Endothelial cell of hepatic sinusoid (primary cell): Measurements from ENCODE around the gene LUZP4.
"Not testable (repeated sequence)": the region's sequence is repeated elsewhere in the genome, so short reads cannot be mapped to it uniquely, and the experiment has no call there.

Experiments
- in situ Hi-C: cut with HindIII; loops from 2 replicates; pipeline ENCODE4 v1.10.0; 2017; ENCODE audit warnings: low sequenced_read_pairs

Gene LUZP4

DNA sequence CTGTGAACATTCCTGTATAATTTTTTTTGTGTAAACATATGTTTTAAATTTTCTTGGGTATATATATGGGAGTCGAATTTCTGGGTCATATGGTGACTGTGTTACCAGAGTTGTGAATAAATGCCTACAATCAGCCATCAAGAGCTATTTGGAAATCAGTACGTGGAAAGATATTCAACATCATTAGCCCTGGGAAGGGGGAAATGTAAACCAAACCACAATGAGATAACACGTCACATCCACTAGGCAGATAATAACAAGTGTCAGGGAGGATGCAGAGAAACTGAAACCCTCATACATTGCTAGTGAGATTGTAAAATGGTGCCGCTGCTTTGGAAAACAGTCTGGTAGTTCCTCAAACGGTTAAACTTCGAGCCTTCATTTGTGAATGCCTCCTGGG, 43.9 kb downstream of the LUZP4 start:
- in situ Hi-C loops = loop anchor here (5.0 kb wide), 1 partner anchor 234 kb away; no protein-coding TSS in a partner anchor

- in situ Hi-C loops = no loop called here
Measured at GRCh38 chrX:115337491-115338144, 48.1 kb downstream of the LUZP4 start.

- in situ Hi-C loops = no loop called here
Measured at GRCh38 chrX:115339441-115340025, 50.0 kb downstream of the LUZP4 start.

- in situ Hi-C loops = no loop called here
Measured at GRCh38 chrX:115341421-115341820, 51.9 kb downstream of the LUZP4 start.

GRCh38 chrX:115344885-115345614, 55.5 kb downstream of the LUZP4 start:
- in situ Hi-C loops = no loop called here

- in situ Hi-C loops = no loop called here
Measured at GRCh38 chrX:115345615-115346014, 56.1 kb downstream of the LUZP4 start.

DNA sequence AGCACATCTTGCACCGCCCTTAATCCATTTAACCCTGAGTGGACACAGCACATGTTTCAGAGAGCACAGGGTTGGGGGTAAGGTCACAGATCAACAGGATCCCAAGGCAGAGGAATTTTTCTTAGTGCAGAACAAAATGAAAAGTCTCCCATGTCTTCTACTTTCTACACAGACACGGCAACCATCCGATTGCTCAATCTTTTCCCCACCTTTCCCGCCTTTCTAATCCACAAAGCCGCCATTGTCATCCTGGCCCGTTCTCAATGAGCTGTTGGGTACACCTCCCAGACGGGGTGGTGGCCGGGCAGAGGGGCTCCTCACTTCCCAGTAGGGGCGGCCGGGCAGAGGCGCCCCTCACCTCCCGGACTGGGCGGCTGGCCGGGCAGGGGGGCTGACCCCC, 57.2 kb downstream of the LUZP4 start:
- in situ Hi-C loops = not testable (repeated sequence)

- in situ Hi-C loops = no loop called here
Measured at GRCh38 chrX:115348446-115349225, 59.1 kb downstream of the LUZP4 start.

DNA sequence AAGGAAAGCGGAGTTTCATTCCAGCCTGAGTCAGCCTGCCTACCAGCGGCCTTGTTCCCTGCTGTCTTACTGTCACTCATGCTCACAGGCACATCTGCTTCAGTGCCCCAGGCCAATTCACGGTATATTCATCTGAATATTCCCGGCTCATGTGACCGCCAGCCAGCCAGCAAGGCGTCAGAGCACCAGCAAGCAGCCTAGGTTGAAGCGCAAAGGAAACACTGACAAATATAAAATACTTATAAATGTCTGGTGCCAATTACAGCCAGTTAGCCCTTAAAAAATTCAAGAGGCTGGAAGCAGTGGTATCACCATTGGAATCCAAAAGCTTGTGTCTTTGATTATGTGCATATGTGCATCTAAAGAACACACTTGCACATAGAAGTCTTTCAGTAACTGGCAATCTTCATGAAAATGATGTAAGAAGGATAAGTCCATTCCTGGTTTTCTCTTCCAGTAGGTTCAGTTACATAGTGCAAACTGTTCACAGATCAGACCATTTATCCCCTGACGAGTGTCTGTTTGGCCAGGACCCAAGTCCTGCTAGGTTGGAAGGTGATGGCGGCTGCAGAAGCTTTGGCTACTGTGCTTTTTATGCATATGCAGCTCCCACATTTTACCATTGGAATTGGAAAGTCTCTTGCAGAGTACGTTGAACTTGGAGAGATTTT, 61.3 kb downstream of the LUZP4 start:
- in situ Hi-C loops = no loop called here

GRCh38 chrX:115356369-115356768, 66.9 kb downstream of the LUZP4 start:
- in situ Hi-C loops = no loop called here
